ENCODE measurements around the gene DAB2IP.

The DAB2IP gene

GRCh38 chr9:121688146-121688680 lies 36.8 kb downstream of the DAB2IP start:
- Histone ChIP-seq H2BK15ac (ENCODE audit: low read depth, poor library complexity, severe bottlenecking) (no peak overlapping the region), H3K23ac (ENCODE audit: low read length in 2 of 2) (no peak overlapping the region), H2AFZ (ENCODE audit: low read depth, low read length) (no peak overlapping the region), H3K4me1 (ENCODE audit: control insufficient read depth, insufficient read depth, low read depth, low read length) (peaks cover 12% of the 10 kb centered on the region), H2BK5ac (ENCODE audit: low read depth, low read length, poor library complexity, severe bottlenecking) (no peak overlapping the region), H2AK5ac (ENCODE audit: low read length, severe bottlenecking) (no peak overlapping the region), H3K4me3 (ENCODE audit: insufficient read depth in 1 of 2, low read depth in 1 of 2, low read length in 2 of 2) (no peak overlapping the region), H3K18ac (ENCODE audit: low read depth in 1 of 2, low read length in 2 of 2) (no peak overlapping the region), H3K27ac (ENCODE audit: low read length, poor library complexity, severe bottlenecking) (no peak overlapping the region), H3K36me3 (ENCODE audit: control insufficient read depth in 1 of 2, insufficient read depth in 2 of 2, low read depth in 1 of 2, low read length in 2 of 2) (peaks cover 0 to 24% of the 10 kb centered on the region in 2 experiments), H2BK12ac (ENCODE audit: low read length in 2 of 2) (no peak overlapping the region), H3K9ac (ENCODE audit: low read length) (no peak overlapping the region), H4K91ac (ENCODE audit: low read length) (no peak overlapping the region), H3K79me1 (replicated peaks; ENCODE audit: low read length, poor library complexity, severe bottlenecking) (peaks cover 5% of the 10 kb centered on the region), H3K14ac (ENCODE audit: low read length in 2 of 2) (no peak overlapping the region), H3K9me3 (ENCODE audit: control insufficient read depth, low read length) (no peaks in the 10 kb centered on the region), H4K8ac (ENCODE audit: low read length) (no peak overlapping the region), H3K4me2 (ENCODE audit: low read length, poor library complexity, severe bottlenecking) (no peak overlapping the region), H2BK120ac (ENCODE audit: low read depth, low read length) (no peak overlapping the region), H3K27me3 (ENCODE audit: control insufficient read depth in 1 of 2, insufficient read depth in 1 of 2, low read length in 2 of 2) (peaks cover 0 to 46% of the 10 kb centered on the region in 2 experiments), H3K4ac (ENCODE audit: low read depth in 1 of 2, low read length in 2 of 2) (no peak overlapping the region)
- no peak for DNase-seq
- 89% methylated on average over 11 of the region's 12 CpGs for WGBS

DNA sequence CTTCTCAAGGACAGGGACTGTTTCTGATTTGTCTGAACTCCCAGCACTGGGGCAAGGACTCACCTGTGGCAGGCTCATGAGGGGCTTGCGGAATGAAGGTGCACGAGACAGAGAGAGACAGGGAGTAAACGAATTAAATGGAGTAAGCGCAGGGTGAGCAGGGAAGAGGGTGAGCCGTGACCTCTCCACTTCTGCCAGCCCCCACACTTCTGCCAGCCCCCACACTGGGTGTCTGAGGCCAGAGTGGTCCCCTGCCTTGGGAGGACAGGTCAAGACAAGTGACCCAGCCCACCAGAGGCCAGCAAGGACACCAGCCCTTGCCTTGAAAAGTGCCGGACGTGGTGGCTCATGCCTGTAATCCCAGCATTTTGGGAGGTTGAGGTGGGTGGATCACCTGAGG lies 37.2 kb downstream of the DAB2IP start:
- Histone ChIP-seq H3K4me3 (ENCODE audit: insufficient read depth in 1 of 2, low read depth in 1 of 2, low read length in 2 of 2) (no peak overlapping the region), H3K27me3 (ENCODE audit: control insufficient read depth in 1 of 2, insufficient read depth in 1 of 2, low read length in 2 of 2) (peaks cover 0 to 42% of the 10 kb centered on the region in 2 experiments), H4K8ac (ENCODE audit: low read length) (no peak overlapping the region), H3K79me1 (replicated peaks; ENCODE audit: low read length, poor library complexity, severe bottlenecking) (peaks cover 5% of the 10 kb centered on the region), H3K36me3 (ENCODE audit: control insufficient read depth in 1 of 2, insufficient read depth in 2 of 2, low read depth in 1 of 2, low read length in 2 of 2) (peaks cover 0 to 24% of the 10 kb centered on the region in 2 experiments), H3K4me1 (ENCODE audit: control insufficient read depth, insufficient read depth, low read depth, low read length) (peaks cover 16% of the 10 kb centered on the region), H3K4ac (ENCODE audit: low read depth in 1 of 2, low read length in 2 of 2) (peak overlapping the region in 1 of 2 experiments; percentile 7), H2BK12ac (ENCODE audit: low read length in 2 of 2) (no peak overlapping the region), H3K9me3 (ENCODE audit: control insufficient read depth, low read length) (no peaks in the 10 kb centered on the region), H3K18ac (ENCODE audit: low read depth in 1 of 2, low read length in 2 of 2) (no peak overlapping the region), H3K23ac (ENCODE audit: low read length in 2 of 2) (no peak overlapping the region), H3K9ac (ENCODE audit: low read length) (no peak overlapping the region), H3K14ac (ENCODE audit: low read length in 2 of 2) (no peak overlapping the region), H2BK120ac (ENCODE audit: low read depth, low read length) (no peak overlapping the region), H2AK5ac (ENCODE audit: low read length, severe bottlenecking) (no peak overlapping the region), H3K4me2 (ENCODE audit: low read length, poor library complexity, severe bottlenecking) (no peak overlapping the region), H4K91ac (ENCODE audit: low read length) (no peak overlapping the region), H2BK5ac (ENCODE audit: low read depth, low read length, poor library complexity, severe bottlenecking) (no peak overlapping the region), H3K27ac (ENCODE audit: low read length, poor library complexity, severe bottlenecking) (no peak overlapping the region), H2AFZ (ENCODE audit: low read depth, low read length) (no peak overlapping the region), H2BK15ac (ENCODE audit: low read depth, poor library complexity, severe bottlenecking) (no peak overlapping the region)
- DNase-seq = no peak
- 95% methylated on average over 2 of the region's 7 CpGs for WGBS

DNA sequence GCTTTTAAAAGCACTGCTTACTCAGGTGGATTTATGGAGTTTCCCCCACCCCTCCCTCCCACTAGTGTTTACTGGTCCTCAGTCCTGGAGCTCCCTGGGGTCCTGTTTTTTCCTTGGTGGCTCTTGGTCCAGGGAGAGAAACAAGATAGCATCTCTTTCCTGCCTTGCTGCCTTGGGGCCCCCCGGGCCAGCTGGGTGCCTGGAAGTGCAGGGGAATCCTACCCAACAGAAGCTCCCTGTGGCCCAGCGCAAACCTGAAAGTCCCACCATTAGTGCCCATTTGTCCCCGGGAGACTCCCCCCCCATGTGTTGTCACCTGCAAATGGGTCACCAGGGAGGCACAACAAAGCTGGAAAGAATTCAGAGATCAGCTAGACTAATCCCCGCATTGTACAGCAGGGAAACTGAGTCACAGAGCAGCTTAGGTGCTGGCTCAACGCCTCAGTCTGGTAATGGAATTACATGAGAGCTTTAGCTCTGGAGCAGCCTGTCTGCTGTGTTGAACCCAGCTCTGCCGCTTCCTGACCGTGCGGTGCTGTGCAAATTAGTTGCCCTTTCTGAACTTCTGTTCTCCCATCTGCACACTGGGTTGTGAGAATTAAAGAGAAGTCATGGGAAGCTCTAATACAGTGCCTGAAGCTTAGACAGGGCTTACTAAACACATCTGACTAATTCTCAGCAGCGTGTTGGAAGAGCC lies 38.2 kb downstream of the DAB2IP start:
- Histone ChIP-seq H3K23ac (ENCODE audit: low read length in 2 of 2) (no peak overlapping the region), H3K9me3 (ENCODE audit: control insufficient read depth, low read length) (no peaks in the 10 kb centered on the region), H3K18ac (ENCODE audit: low read depth in 1 of 2, low read length in 2 of 2) (no peak overlapping the region), H3K4me3 (ENCODE audit: insufficient read depth in 1 of 2, low read depth in 1 of 2, low read length in 2 of 2) (no peak overlapping the region), H3K36me3 (ENCODE audit: control insufficient read depth in 1 of 2, insufficient read depth in 2 of 2, low read depth in 1 of 2, low read length in 2 of 2) (peaks cover 0 to 19% of the 10 kb centered on the region in 2 experiments), H2AK5ac (ENCODE audit: low read length, severe bottlenecking) (no peak overlapping the region), H3K4me2 (ENCODE audit: low read length, poor library complexity, severe bottlenecking) (no peak overlapping the region), H3K14ac (ENCODE audit: low read length in 2 of 2) (no peak overlapping the region), H3K4me1 (ENCODE audit: control insufficient read depth, insufficient read depth, low read depth, low read length) (peaks cover 20% of the 10 kb centered on the region), H4K91ac (ENCODE audit: low read length) (no peak overlapping the region), H2AFZ (ENCODE audit: low read depth, low read length) (no peak overlapping the region), H2BK12ac (ENCODE audit: low read length in 2 of 2) (no peak overlapping the region), H3K27ac (ENCODE audit: low read length, poor library complexity, severe bottlenecking) (no peak overlapping the region), H4K8ac (ENCODE audit: low read length) (no peak overlapping the region), H3K27me3 (ENCODE audit: control insufficient read depth in 1 of 2, insufficient read depth in 1 of 2, low read length in 2 of 2) (peaks cover 0 to 35% of the 10 kb centered on the region in 2 experiments), H2BK120ac (ENCODE audit: low read depth, low read length) (no peak overlapping the region), H2BK15ac (ENCODE audit: low read depth, poor library complexity, severe bottlenecking) (no peak overlapping the region), H3K4ac (ENCODE audit: low read depth in 1 of 2, low read length in 2 of 2) (no peak overlapping the region), H3K9ac (ENCODE audit: low read length) (no peak overlapping the region), H2BK5ac (ENCODE audit: low read depth, low read length, poor library complexity, severe bottlenecking) (no peak overlapping the region), H3K79me1 (replicated peaks; ENCODE audit: low read length, poor library complexity, severe bottlenecking) (peaks cover 2% of the 10 kb centered on the region)
- WGBS = 91% methylated on average over 9 of the region's 9 CpGs
- no peak for DNase-seq

- no peak overlapping the region for H3K23ac ChIP-seq (ENCODE audit: low read length in 2 of 2)
- no peaks in the 10 kb centered on the region for H3K9me3 ChIP-seq (ENCODE audit: control insufficient read depth, low read length)
- H3K4me3 ChIP-seq (ENCODE audit: insufficient read depth in 1 of 2, low read depth in 1 of 2, low read length in 2 of 2) = no peak overlapping the region
- H4K91ac ChIP-seq (ENCODE audit: low read length) = no peak overlapping the region
- H3K4ac ChIP-seq (ENCODE audit: low read depth in 1 of 2, low read length in 2 of 2) = no peak overlapping the region
- peak overlapping the region in 1 of 2 experiments; percentile 66 for H3K14ac ChIP-seq (ENCODE audit: low read length in 2 of 2)
- H4K8ac ChIP-seq (ENCODE audit: low read length) = no peak overlapping the region
- peaks cover 22% of the 10 kb centered on the region for H3K4me1 ChIP-seq (ENCODE audit: control insufficient read depth, insufficient read depth, low read depth, low read length)
- whole genome bisulfite sequencing = 59% methylated on average over 8 of the region's 8 CpGs
- no peak overlapping the region for H2BK12ac ChIP-seq (ENCODE audit: low read length in 2 of 2)
- H2AK5ac ChIP-seq (ENCODE audit: low read length, severe bottlenecking) = no peak overlapping the region
- no peak overlapping the region for H2BK120ac ChIP-seq (ENCODE audit: low read depth, low read length)
- DNase-seq = peak; percentile 58
- H3K18ac ChIP-seq (ENCODE audit: low read depth in 1 of 2, low read length in 2 of 2) = no peak overlapping the region
- no peak overlapping the region for H2BK15ac ChIP-seq (ENCODE audit: low read depth, poor library complexity, severe bottlenecking)
- no peak overlapping the region for H3K27ac ChIP-seq (ENCODE audit: low read length, poor library complexity, severe bottlenecking)
- no peaks in the 10 kb centered on the region for H3K79me1 ChIP-seq (replicated peaks; ENCODE audit: low read length, poor library complexity, severe bottlenecking)
- H3K27me3 ChIP-seq (ENCODE audit: control insufficient read depth in 1 of 2, insufficient read depth in 1 of 2, low read length in 2 of 2) = peaks cover 0 to 33% of the 10 kb centered on the region in 2 experiments
- no peak overlapping the region for H2BK5ac ChIP-seq (ENCODE audit: low read depth, low read length, poor library complexity, severe bottlenecking)
- peaks cover 0 to 17% of the 10 kb centered on the region in 2 experiments for H3K36me3 ChIP-seq (ENCODE audit: control insufficient read depth in 1 of 2, insufficient read depth in 2 of 2, low read depth in 1 of 2, low read length in 2 of 2)
- no peak overlapping the region for H3K9ac ChIP-seq (ENCODE audit: low read length)
- H2AFZ ChIP-seq (ENCODE audit: low read depth, low read length) = no peak overlapping the region
- H3K4me2 ChIP-seq (ENCODE audit: low read length, poor library complexity, severe bottlenecking) = no peak overlapping the region
These were observed 38.9 kb downstream of the DAB2IP start for GRCh38 chr9:121690316-121690715.
